Testis (tissue), 2 donors: ENCODE measurements around the gene ALOX15B.

Experiments
- CTCF ChIP-seq, 3 experiments: fragments of 450-650 bp in 2 of 3; fragments of 200-600 bp in 1 of 3; sonication (generic) in 1 of 3; IDR thresholded peaks; one replicate each; pipeline ENCODE4 v1.5.1; 2016 to 2019; ENCODE audit warnings: antibody characterized with exemption in 3 of 3, mild to moderate bottlenecking in 2 of 3, moderate library complexity in 1 of 3
- POLR2A ChIP-seq: fragments of 450-650 bp; IDR thresholded peaks from one replicate; pipeline ENCODE4 v1.6.1; 2017; ENCODE audit warnings: antibody characterized with exemption, mild to moderate bottlenecking, moderate library complexity

- TF ChIP-seq POLR2A (no peak), CTCF (IDR thresholded peaks at IDR 0.05) (no peak)
Measured at GRCh38 chr17:7995724-7996123, 43.1 kb upstream of the ALOX15B start.
